SH-SY5Y (cell line): Measurements from ENCODE around the gene MAP3K20.

ENCODE experiments used
- GATA2 ChIP-seq: IDR thresholded peaks from 2 replicates; pipeline ENCODE4 v1.6.1; 2011; ENCODE audit warnings: mild to moderate bottlenecking, low read depth, low read length
- GATA3 ChIP-seq: IDR thresholded peaks from 2 replicates; pipeline ENCODE4 v1.6.1; 2011; ENCODE audit warnings: low read depth, mild to moderate bottlenecking, low read length, moderate library complexity

DNA sequence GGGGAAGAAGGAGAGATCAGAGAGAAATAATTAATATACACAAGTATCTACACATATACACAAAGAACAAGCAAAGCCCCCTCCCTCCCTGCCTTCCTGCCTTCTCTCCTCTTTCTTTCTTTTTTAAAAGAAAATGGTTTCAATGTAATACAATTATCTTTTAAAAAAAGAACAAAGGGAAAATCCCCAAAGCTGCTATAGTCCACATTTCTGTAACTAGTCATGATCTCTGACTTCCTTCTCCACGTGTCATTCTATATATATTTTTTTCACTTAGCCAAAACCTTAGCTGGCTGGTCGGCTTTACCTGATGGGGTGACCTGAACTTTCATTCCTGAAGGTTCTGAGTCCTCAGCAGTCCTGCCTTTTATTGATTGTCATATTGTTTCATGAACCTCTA is 44.3 kb downstream of the MAP3K20 start:
- no peak for TF ChIP-seq GATA2
- no peak for TF ChIP-seq GATA3
